Naive thymus-derived CD4-positive, alpha-beta T cell (primary cell): ENCODE results near the gene ZNF654. TPM values are rescaled to one million over a fixed set of nuclear protein-coding genes. Genes with fewer than 3 reads are reported as not detected.

Experiments used
- ATAC-seq: fragments of 150-1000 bp; cut with Tn5 transposase; 2 replicates; pipeline ENCODE4 v1.10.0; 2021; ENCODE audit warnings: mild to moderate bottlenecking, moderate library complexity
- CTCF ChIA-PET: fragments of 350-600 bp; sonication (Branson Sonifier 250); formaldehyde crosslinking; loops from one replicate; lab custom pipeline; 2021; ENCODE audit warnings: antibody characterized with exemption; lab: Charles Lee
- POLR2A ChIA-PET: fragments of 350-600 bp; sonication (Branson Sonifier 250); formaldehyde crosslinking; loops from one replicate; lab custom pipeline; 2021; ENCODE audit warnings: antibody characterized with exemption, inconsistent platforms; lab: Charles Lee
- DNase-seq, 9 donors: peaks; one replicate each; pipeline versions ENCODE4 v3.0.0 to v3.0.0-alpha.2; 2020 to 2022; ENCODE audit warnings: mixed read lengths in 1 of 9
- H3K27ac ChIP-seq: one replicate; pipeline ENCODE4 v1.7.0; 2013; ENCODE audit warnings: mild to moderate bottlenecking, low read depth, low read length, moderate library complexity
- H3K27me3 ChIP-seq, 2 donors: one replicate each; pipeline ENCODE4 v1.7.0; 2013; ENCODE audit warnings: low read length in 2 of 2, mild to moderate bottlenecking in 2 of 2, moderate library complexity in 2 of 2; ENCODE audit not compliant: control insufficient read depth in 2 of 2, insufficient read depth in 2 of 2
- H3K36me3 ChIP-seq, 3 experiments: 1 replicate in 2 of 3; 2 replicates in 1 of 3; pipeline ENCODE4 v1.7.0; 2013; ENCODE audit warnings: low read length in 3 of 3, mild to moderate bottlenecking in 3 of 3, moderate library complexity in 1 of 3; ENCODE audit not compliant: insufficient read depth in 3 of 3, control insufficient read depth in 2 of 3
- H3K4me1 ChIP-seq, 2 donors: one replicate each; pipeline ENCODE4 v1.7.0; 2013; ENCODE audit warnings: low read length in 2 of 2, mild to moderate bottlenecking in 2 of 2, moderate library complexity in 1 of 2; ENCODE audit not compliant: control insufficient read depth in 2 of 2, insufficient read depth in 2 of 2
- H3K4me3 ChIP-seq: 2 replicates; pipeline ENCODE4 v1.7.0; 2013; ENCODE audit warnings: mild to moderate bottlenecking, low read length
- H3K9me3 ChIP-seq, 3 experiments: 1 replicate in 2 of 3; 2 replicates in 1 of 3; pipeline ENCODE4 v1.7.0; 2013; ENCODE audit warnings: low read length in 3 of 3; ENCODE audit not compliant: control insufficient read depth in 2 of 3
- H3K27ac Mint-ChIP-seq, 9 donors: one replicate each; pipeline ENCODE4 v1.8.0; 2020 to 2022; ENCODE audit warnings: mixed read lengths in 9 of 9, mild to moderate bottlenecking in 8 of 9, moderate library complexity in 5 of 9, inconsistent platforms in 2 of 9
- H3K27me3 Mint-ChIP-seq, 5 donors: one replicate each; pipeline ENCODE4 v1.8.0; 2021 to 2022; ENCODE audit warnings: mixed read lengths in 5 of 5, mild to moderate bottlenecking in 1 of 5
- H3K36me3 Mint-ChIP-seq, 5 donors: one replicate each; pipeline ENCODE4 v1.8.0; 2020 to 2022; ENCODE audit warnings: mixed read lengths in 5 of 5, mild to moderate bottlenecking in 3 of 5, inconsistent platforms in 1 of 5
- H3K4me1 Mint-ChIP-seq, 7 donors: one replicate each; pipeline ENCODE4 v1.8.0; 2020 to 2022; ENCODE audit warnings: mixed read lengths in 7 of 7, mild to moderate bottlenecking in 3 of 7, inconsistent platforms in 1 of 7
- H3K4me3 Mint-ChIP-seq, 10 donors: one replicate each; pipeline ENCODE4 v1.8.0; 2020 to 2022; ENCODE audit warnings: mild to moderate bottlenecking in 10 of 10, mixed read lengths in 10 of 10, moderate library complexity in 6 of 10, inconsistent platforms in 2 of 10
- H3K9me3 Mint-ChIP-seq, 11 donors: one replicate each; pipeline ENCODE4 v1.8.0; 2020 to 2022; ENCODE audit warnings: mixed read lengths in 11 of 11, mild to moderate bottlenecking in 4 of 11, inconsistent platforms in 1 of 11, moderate library complexity in 1 of 11
- intact Hi-C, 2 donors: fragments of 100-400 bp; cut with micrococcal nuclease; formaldehyde crosslinking; loops; one replicate each; pipeline ENCODE4 v1.15.1; 2023
- polyA plus RNA-seq, 2 donors: library from polyadenylated mRNA; unstranded; fragments of 300-500 nt; fragmentation: Illumina TruSeq; gene quantifications; one replicate each; pipeline ENCODE4 v1.2.3, GENCODE V29; 2021
- total RNA-seq, 6 experiments: library from RNA in 5 of 6; stranded (reverse) in 5 of 6; gene quantifications; 1 replicate in 5 of 6; 2 replicates in 1 of 6; pipeline ENCODE4 v1.2.3 and lab custom pipeline; 2021 to 2026

ZNF654 gene
- total and polyA plus RNA-seq, 7 experiments from 2014 or later = 11.4 to 32.2 (median 13.3) TPM

DNA sequence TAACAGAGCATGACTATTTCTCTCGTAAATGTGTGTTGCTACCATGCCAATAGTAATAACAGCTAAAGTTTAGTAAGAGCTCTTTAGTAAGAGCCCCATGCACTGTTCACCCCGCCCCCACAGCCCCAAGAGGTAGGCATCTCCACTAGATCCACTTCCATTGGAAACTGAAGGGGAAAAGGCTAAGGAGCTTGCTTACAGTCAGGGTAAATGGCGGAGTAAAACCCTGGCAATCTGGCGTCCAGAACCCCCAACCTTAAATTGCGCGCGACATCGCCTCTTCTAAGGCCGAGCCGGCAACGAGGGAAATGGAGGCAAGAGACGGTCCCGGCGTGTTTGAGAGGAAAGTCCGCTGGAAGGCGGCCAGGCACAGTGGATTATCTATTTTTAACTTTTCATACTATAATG lies 90.0 kb downstream of the ZNF654 start:
- Mint-ChIP-seq H3K27ac (peak overlapping the region; percentile 90 to 99 (median 96)), H3K36me3 (peaks cover 0 to 2% (median 0%) of the 10 kb centered on the region in 5 donors), H3K9me3 (no peaks in the 10 kb centered on the region), H3K27me3 (no peaks in the 10 kb centered on the region), H3K4me1 (peaks cover 16 to 43% (median 39%) of the 10 kb centered on the region in 7 donors), H3K4me3 (peak overlapping the region; percentile 93 to 99 (median 98))
- no peaks in the 10 kb centered on the region for H3K27me3 ChIP-seq
- ChIA-PET POLR2A (interaction anchor here (0.7 to 4.4 kb wide), 14 partner anchors 14 to 925 kb away, joined by 3 to 72 read pairs (median 4); partner anchors contain the start of genes CGGBP1, CHMP2B and ZNF654), CTCF (interaction anchor here (0.6 kb wide), 1 partner anchor 919 kb away, joined by 5 read pairs; no protein-coding TSS in a partner anchor)
- no peaks in the 10 kb centered on the region for H3K9me3 ChIP-seq
- peak overlapping the region; percentile 94 for H3K27ac ChIP-seq
- peaks cover 0 to 10% (median 0%) of the 10 kb centered on the region in 3 experiments for H3K36me3 ChIP-seq
- peak overlapping the region; percentile 88 for H3K4me3 ChIP-seq
- no peak for DNase-seq
- intact Hi-C loops = loop anchor here (1.0 to 2.0 kb wide), 4 partner anchors 90 to 922 kb away; partner anchors contain the start of genes CGGBP1 (in 2 of the 2), CHMP2B (in 2 of the 2) and ZNF654 (in 2 of the 2)
- ATAC-seq = peak; percentile 2
- H3K4me1 ChIP-seq = peaks cover 13 to 17% of the 10 kb centered on the region in 2 donors

DNA sequence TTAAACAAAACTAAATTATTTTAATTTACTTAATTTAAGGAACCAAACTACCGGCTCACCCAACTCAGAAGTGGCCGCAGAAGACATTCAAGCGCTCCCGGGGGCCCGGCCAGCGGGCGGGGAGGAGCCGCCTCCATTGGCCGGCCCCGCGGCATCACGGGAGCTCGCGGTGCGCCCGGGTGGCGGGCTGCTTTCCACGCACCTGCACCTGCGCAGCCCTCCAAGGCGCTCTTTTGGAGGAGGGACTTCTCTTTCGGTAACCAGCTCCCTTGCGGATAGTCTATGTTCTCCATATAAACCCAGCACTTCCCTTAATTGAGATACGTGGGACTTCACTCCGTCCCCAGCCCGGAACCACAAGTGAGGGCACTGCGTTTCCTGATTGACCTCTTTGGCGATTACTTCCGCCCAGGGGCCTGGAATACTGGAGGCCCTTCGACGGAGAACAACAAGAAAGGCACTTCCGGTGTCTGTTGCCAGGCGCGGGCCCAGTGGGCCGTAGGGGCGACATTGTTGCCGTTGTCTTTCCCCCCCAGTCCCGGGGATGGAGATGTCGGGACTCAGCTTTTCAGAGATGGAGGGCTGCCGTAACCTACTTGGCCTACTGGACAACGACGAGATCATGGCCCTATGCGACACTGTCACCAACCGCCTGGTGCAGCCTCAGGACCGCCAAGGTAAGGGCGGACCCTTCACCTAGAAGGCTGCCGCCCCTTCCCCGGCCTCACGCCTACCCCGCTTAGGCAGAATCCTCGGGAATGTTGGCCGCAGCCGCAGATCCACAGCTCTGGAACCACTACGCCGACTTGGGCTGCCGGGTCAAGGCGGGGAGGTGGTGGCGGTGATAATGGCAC lies 90.7 kb downstream of the ZNF654 start, which contains the start of gene C3orf38:
TSS of gene C3orf38 (plus strand) at position 451 of the 854 bp plus-strand sequence. CDS start at position 545, 94 bp downstream.
- Histone ChIP-seq H3K4me1 (peaks cover 13 to 17% of the 10 kb centered on the region in 2 donors), H3K36me3 (peaks cover 0 to 10% (median 0%) of the 10 kb centered on the region in 3 experiments), H3K9me3 (no peaks in the 10 kb centered on the region), H3K27me3 (no peaks in the 10 kb centered on the region), H3K27ac (peak within 1 kb of the TSS; percentile 94), H3K4me3 (peak within 1 kb of the TSS; percentile 88)
- peak within 1 kb of the TSS; percentile 97 to 99 (median 99) for H3K27ac Mint-ChIP-seq
- peaks cover 0 to 5% (median 4%) of the 10 kb centered on the region in 5 donors for H3K36me3 Mint-ChIP-seq
- intact Hi-C loops = loop anchor here (1.0 to 10.0 kb wide), 6 partner anchors 37 to 923 kb away; partner anchors contain the start of genes CGGBP1 (in 2 of the 2), CHMP2B (in 2 of the 2) and ZNF654 (in 2 of the 2)
- H3K4me1 Mint-ChIP-seq = peaks cover 16 to 46% (median 43%) of the 10 kb centered on the region in 7 donors
- ChIA-PET CTCF (interaction anchor here (0.5 kb wide), 1 partner anchor 12 kb away, joined by 3 read pairs; no protein-coding TSS in a partner anchor), POLR2A (interaction anchor here (0.7 to 4.4 kb wide), 16 partner anchors 13 to 926 kb away, joined by 3 to 72 read pairs (median 4); partner anchors contain the start of genes CGGBP1, CHMP2B and ZNF654)
- H3K27me3 Mint-ChIP-seq = no peaks in the 10 kb centered on the region
- peak within 1 kb of the TSS; percentile 93 to 99 (median 98) for H3K4me3 Mint-ChIP-seq
- ATAC-seq = peak; percentile 96
- peak; percentile 74 to 88 (median 85) for DNase-seq
- H3K9me3 Mint-ChIP-seq = no peaks in the 10 kb centered on the region

DNA sequence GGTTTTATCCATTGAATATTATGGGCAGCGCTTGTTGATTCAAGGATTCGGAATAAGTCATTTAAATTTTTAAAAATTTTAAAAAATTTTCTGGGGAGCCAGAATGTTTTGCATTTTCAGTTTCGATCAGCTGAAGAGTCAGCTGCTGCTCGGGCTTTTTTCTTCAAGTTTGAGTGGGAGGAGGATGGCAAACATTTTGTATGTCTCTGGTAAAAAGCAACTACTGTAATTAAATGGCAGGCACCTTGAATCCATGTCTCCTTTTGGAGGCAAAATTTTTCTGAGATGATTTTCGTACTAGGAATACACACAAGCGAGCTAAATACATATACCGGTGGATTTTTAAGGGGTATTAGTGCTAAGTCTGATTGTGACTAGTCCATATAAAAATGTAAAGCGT lies 91.3 kb downstream of the ZNF654 start:
- ChIA-PET CTCF (interaction anchor here (0.5 kb wide), 1 partner anchor 11 kb away, joined by 3 read pairs; no protein-coding TSS in a partner anchor), POLR2A (interaction anchor here (0.7 to 4.4 kb wide), 14 partner anchors 14 to 927 kb away, joined by 3 to 72 read pairs (median 4); partner anchors contain the start of genes CGGBP1 and ZNF654)
- H3K4me1 ChIP-seq = peaks cover 13 to 17% of the 10 kb centered on the region in 2 donors
- no peaks in the 10 kb centered on the region for H3K27me3 ChIP-seq
- H3K36me3 ChIP-seq = peaks cover 0 to 11% (median 0%) of the 10 kb centered on the region in 3 experiments
- ATAC-seq (no peak), DNase-seq (peak in 5 of 9 donors; percentile 37 to 53 (median 51))
- Mint-ChIP-seq H3K9me3 (no peaks in the 10 kb centered on the region), H3K27ac (peak overlapping the region; percentile 97 to 99 (median 99)), H3K4me3 (peak overlapping the region; percentile 93 to 99 (median 98)), H3K36me3 (peaks cover 0 to 5% (median 4%) of the 10 kb centered on the region in 5 donors), H3K4me1 (peaks cover 16 to 46% (median 43%) of the 10 kb centered on the region in 7 donors), H3K27me3 (no peaks in the 10 kb centered on the region)
- intact Hi-C loops = loop anchor here in 1 of 2 donors (2.0 to 10.0 kb wide), 2 partner anchors 38 to 886 kb away; no protein-coding TSS in a partner anchor
- H3K4me3 ChIP-seq = peak overlapping the region; percentile 88
- peak overlapping the region; percentile 94 for H3K27ac ChIP-seq
- H3K9me3 ChIP-seq = no peaks in the 10 kb centered on the region

DNA sequence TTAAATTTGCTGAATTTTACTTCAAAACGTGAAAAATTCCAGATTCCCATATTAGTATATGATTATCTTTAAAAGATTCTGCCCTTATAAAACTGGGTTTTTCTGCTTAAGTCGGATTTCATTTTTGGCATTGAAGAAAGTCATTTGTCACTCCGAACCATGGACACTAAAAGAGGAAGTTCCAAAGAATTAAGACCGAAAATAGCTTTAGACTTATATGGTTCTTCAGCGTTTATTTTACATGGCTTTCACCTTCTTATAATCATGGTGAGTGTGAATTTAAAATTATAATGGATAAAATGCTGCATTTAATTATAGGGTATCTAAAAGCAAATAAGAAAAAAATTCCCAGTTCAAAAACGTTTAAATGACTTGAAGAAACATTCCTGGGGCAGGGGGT lies 91.8 kb downstream of the ZNF654 start:
- Histone ChIP-seq H3K4me3 (peak overlapping the region; percentile 88), H3K9me3 (no peaks in the 10 kb centered on the region), H3K36me3 (peaks cover 0 to 14% (median 0%) of the 10 kb centered on the region in 3 experiments), H3K27me3 (no peaks in the 10 kb centered on the region), H3K4me1 (peaks cover 13 to 17% of the 10 kb centered on the region in 2 donors), H3K27ac (peak overlapping the region; percentile 94)
- Mint-ChIP-seq H3K4me3 (peak overlapping the region; percentile 93 to 99 (median 98)), H3K36me3 (peaks cover 0 to 8% (median 6%) of the 10 kb centered on the region in 5 donors), H3K27me3 (no peaks in the 10 kb centered on the region), H3K9me3 (no peaks in the 10 kb centered on the region), H3K27ac (peak overlapping the region; percentile 97 to 99 (median 99)), H3K4me1 (peaks cover 19 to 49% (median 47%) of the 10 kb centered on the region in 7 donors)
- ATAC-seq (no peak), DNase-seq (no peak)
- ChIA-PET CTCF (no interaction called here), POLR2A (interaction anchor here (0.7 to 4.4 kb wide), 9 partner anchors 14 to 927 kb away, joined by 3 to 72 read pairs (median 4); partner anchors contain the start of genes CGGBP1 and ZNF654)
- intact Hi-C loops = loop anchor here in 1 of 2 donors (2.0 to 10.0 kb wide), 2 partner anchors 38 to 886 kb away; no protein-coding TSS in a partner anchor

- H3K27me3 Mint-ChIP-seq = no peaks in the 10 kb centered on the region
- peak overlapping the region; percentile 3 to 99 (median 67) for H3K27ac Mint-ChIP-seq
- peak overlapping the region; percentile 32 for H3K4me3 ChIP-seq
- CTCF ChIA-PET = no interaction called here
- DNase-seq (peak in 1 of 9 donors; percentile 6), ATAC-seq (no peak)
- no peaks in the 10 kb centered on the region for H3K9me3 Mint-ChIP-seq
- peaks cover 13 to 17% of the 10 kb centered on the region in 2 donors for H3K4me1 ChIP-seq
- H3K27me3 ChIP-seq = no peaks in the 10 kb centered on the region
- peaks cover 5 to 13% (median 12%) of the 10 kb centered on the region in 5 donors for H3K36me3 Mint-ChIP-seq
- H3K27ac ChIP-seq = no peak overlapping the region
- H3K36me3 ChIP-seq = peaks cover 5 to 19% (median 5%) of the 10 kb centered on the region in 3 experiments
- intact Hi-C loops = loop anchor here in 1 of 2 donors (2.0 to 10.0 kb wide), 2 partner anchors 39 to 887 kb away; no protein-coding TSS in a partner anchor
- no peaks in the 10 kb centered on the region for H3K9me3 ChIP-seq
- POLR2A ChIA-PET = interaction anchor here (1.4 to 4.4 kb wide), 2 partner anchors 13 to 92 kb away, joined by 4 to 72 read pairs; partner anchors contain the start of genes CGGBP1 and ZNF654
- H3K4me1 Mint-ChIP-seq = peaks cover 25 to 55% (median 52%) of the 10 kb centered on the region in 7 donors
- H3K4me3 Mint-ChIP-seq = peak overlapping the region; percentile 51 to 99 (median 98)
Observed at GRCh38 chr3:88151358-88151757, 92.3 kb downstream of the ZNF654 start.
